OCI-LY3 (cell line): ENCODE measurements around the gene JMJD7.

Experiments used
- CTCF ChIP-seq: fragments of 200-600, 300-600 bp; sonication (generic); IDR thresholded peaks from 2 replicates; pipeline ENCODE4 v1.5.1; 2014; ENCODE audit warnings: antibody characterized with exemption, low read length, low read depth
- EZH2phosphoT487 ChIP-seq: fragments of 200-600 bp; shearing (Covaris generic); IDR thresholded peaks from 2 replicates; pipeline ENCODE4 v1.6.1; 2018; ENCODE audit warnings: antibody characterized with exemption, mixed run types, low read depth

- no peak for TF ChIP-seq CTCF
- no peak for TF ChIP-seq EZH2phosphoT487
These were observed 32.3 kb downstream of the JMJD7 start for GRCh38 chr15:41860049-41860828.
